ENCODE data around the gene TPPP.

DNA sequence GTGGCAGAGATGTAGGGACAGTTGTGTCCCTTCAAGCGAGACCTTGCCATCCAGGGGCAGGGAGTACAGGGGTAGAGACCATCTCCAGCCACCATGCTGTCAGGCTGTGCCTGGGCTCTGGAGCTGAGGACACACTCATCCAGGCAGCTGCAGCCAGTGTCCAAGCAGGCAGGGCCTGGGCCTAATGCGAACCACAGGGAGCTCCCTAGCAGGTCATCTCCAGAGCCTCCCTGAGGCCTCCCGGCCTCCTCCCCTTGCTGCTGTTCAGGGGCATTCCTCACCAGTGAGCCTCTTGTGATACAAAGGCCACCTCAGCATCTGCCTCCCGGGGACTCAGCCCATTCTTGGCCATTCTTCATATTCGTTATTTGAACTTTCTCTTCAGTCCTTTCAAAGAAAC, 35.0 kb downstream of the TPPP start:
- TF ChIP-seq EP300 (IDR thresholded peaks at IDR 0.05): no peak
- TF ChIP-seq, protein P1, sequence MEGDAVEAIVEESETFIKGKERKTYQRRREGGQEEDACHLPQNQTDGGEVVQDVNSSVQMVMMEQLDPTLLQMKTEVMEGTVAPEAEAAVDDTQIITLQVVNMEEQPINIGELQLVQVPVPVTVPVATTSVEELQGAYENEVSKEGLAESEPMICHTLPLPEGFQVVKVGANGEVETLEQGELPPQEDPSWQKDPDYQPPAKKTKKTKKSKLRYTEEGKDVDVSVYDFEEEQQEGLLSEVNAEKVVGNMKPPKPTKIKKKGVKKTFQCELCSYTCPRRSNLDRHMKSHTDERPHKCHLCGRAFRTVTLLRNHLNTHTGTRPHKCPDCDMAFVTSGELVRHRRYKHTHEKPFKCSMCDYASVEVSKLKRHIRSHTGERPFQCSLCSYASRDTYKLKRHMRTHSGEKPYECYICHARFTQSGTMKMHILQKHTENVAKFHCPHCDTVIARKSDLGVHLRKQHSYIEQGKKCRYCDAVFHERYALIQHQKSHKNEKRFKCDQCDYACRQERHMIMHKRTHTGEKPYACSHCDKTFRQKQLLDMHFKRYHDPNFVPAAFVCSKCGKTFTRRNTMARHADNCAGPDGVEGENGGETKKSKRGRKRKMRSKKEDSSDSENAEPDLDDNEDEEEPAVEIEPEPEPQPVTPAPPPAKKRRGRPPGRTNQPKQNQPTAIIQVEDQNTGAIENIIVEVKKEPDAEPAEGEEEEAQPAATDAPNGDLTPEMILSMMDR (IDR thresholded peaks at IDR 0.05): no peak

All from ovary (tissue), 3 donors.